A549 (cell line): Measurements from ENCODE around the gene RBBP9.

ENCODE experiments used
- BHLHE40 ChIP-seq: IDR thresholded peaks from 2 replicates; pipeline ENCODE4 v1.6.1; 2012; ENCODE audit warnings: low read depth, low read length, inconsistent platforms
- CEBPB ChIP-seq, 2 experiments: fragments of >200 bp in 1 of 2; sonication (Bioruptor Twin) in 1 of 2; formaldehyde crosslinking in 1 of 2; IDR thresholded peaks; 2 replicates each; pipeline ENCODE4 v1.6.1; 2012 to 2016
- ESRRA ChIP-seq: fragments of 150-350 bp; IDR thresholded peaks from 2 replicates; pipeline ENCODE4 v1.6.1; 2014; ENCODE audit warnings: mild to moderate bottlenecking, low read length, borderline replicate concordance
- JUN ChIP-seq, 2 experiments: fragments of >200 bp; sonication (Bioruptor Twin); formaldehyde crosslinking; IDR thresholded peaks; 2 replicates in 1 of 2; 3 replicates in 1 of 2; pipeline ENCODE4 v1.6.1; 2016 to 2017
- JUNB ChIP-seq: fragments of >200 bp; sonication (Bioruptor Twin); formaldehyde crosslinking; IDR thresholded peaks from 2 replicates; pipeline ENCODE4 v1.6.1; 2016
- NFE2L2 ChIP-seq: fragments of 150-350 bp; conservative IDR thresholded peaks from 2 replicates; pipeline ENCODE4 v1.6.1; 2014; ENCODE audit warnings: low read length
- RCOR1 ChIP-seq: fragments of 150-350 bp; IDR thresholded peaks from 2 replicates; pipeline ENCODE4 v1.6.1; 2014; ENCODE audit warnings: antibody characterized with exemption, low read length, low read depth
- SMC3 ChIP-seq: fragments of >200 bp; sonication (Bioruptor Twin); formaldehyde crosslinking; IDR thresholded peaks from 3 replicates; pipeline ENCODE4 v1.6.1; 2018; ENCODE audit warnings: inconsistent platforms
- SREBF2 ChIP-seq: fragments of 450-650 bp; IDR thresholded peaks from 2 replicates; pipeline ENCODE4 v1.6.1; 2014; ENCODE audit warnings: mild to moderate bottlenecking, moderate library complexity
- ZNF302 ChIP-seq: fragments of 250-450 bp; sonication (Bioruptor Pico); IDR thresholded peaks from 2 replicates; pipeline ENCODE4 v1.9.0; 2021; ENCODE audit warnings: inconsistent platforms, mild to moderate bottlenecking, moderate library complexity
- TF ChIP-seq, protein P1 (sequence below): fragments of >200 bp; sonication (Bioruptor Twin); formaldehyde crosslinking; IDR thresholded peaks from 3 replicates; pipeline ENCODE4 v1.5.1; 2016
- TF ChIP-seq, protein P2 (sequence below): fragments of 200-600 bp; sonication (generic); IDR thresholded peaks from 2 replicates; pipeline ENCODE4 v1.6.1; 2016; ENCODE audit warnings: antibody characterized with exemption, mild to moderate bottlenecking, moderate library complexity

DNA sequence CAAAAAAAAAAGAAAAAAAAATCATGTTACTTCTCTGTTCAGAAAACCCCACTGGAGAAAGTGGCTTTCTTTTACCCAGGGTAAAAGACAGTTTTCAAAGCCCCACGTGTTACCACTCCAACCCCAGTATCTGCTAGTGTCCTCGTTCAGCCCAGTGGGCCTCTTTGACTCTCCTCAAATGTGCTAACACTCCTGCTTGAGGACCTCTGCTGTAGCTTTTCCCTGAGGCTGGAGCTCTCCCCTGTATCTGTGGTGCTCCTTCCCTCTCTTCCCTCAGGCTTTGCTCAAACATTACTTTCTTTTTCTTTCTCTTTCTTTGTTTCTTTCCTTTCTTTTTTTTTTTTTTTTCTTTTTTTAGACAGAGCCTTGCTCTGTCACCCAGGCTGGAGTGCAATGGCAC, 26.0 kb upstream of the RBBP9 start:
- TF ChIP-seq BHLHE40 (no peak), SMC3 (no peak), JUN (IDR thresholded peaks at IDR 0.05) (no peak), NFE2L2 (no peak), SREBF2 (no peak), CEBPB (IDR thresholded peaks at IDR 0.05) (no peak), JUNB (no peak), RCOR1 (no peak), ESRRA (no peak), ZNF302 (no peak)
- TF ChIP-seq, protein P1, sequence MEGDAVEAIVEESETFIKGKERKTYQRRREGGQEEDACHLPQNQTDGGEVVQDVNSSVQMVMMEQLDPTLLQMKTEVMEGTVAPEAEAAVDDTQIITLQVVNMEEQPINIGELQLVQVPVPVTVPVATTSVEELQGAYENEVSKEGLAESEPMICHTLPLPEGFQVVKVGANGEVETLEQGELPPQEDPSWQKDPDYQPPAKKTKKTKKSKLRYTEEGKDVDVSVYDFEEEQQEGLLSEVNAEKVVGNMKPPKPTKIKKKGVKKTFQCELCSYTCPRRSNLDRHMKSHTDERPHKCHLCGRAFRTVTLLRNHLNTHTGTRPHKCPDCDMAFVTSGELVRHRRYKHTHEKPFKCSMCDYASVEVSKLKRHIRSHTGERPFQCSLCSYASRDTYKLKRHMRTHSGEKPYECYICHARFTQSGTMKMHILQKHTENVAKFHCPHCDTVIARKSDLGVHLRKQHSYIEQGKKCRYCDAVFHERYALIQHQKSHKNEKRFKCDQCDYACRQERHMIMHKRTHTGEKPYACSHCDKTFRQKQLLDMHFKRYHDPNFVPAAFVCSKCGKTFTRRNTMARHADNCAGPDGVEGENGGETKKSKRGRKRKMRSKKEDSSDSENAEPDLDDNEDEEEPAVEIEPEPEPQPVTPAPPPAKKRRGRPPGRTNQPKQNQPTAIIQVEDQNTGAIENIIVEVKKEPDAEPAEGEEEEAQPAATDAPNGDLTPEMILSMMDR = no peak
- TF ChIP-seq, protein P2, sequence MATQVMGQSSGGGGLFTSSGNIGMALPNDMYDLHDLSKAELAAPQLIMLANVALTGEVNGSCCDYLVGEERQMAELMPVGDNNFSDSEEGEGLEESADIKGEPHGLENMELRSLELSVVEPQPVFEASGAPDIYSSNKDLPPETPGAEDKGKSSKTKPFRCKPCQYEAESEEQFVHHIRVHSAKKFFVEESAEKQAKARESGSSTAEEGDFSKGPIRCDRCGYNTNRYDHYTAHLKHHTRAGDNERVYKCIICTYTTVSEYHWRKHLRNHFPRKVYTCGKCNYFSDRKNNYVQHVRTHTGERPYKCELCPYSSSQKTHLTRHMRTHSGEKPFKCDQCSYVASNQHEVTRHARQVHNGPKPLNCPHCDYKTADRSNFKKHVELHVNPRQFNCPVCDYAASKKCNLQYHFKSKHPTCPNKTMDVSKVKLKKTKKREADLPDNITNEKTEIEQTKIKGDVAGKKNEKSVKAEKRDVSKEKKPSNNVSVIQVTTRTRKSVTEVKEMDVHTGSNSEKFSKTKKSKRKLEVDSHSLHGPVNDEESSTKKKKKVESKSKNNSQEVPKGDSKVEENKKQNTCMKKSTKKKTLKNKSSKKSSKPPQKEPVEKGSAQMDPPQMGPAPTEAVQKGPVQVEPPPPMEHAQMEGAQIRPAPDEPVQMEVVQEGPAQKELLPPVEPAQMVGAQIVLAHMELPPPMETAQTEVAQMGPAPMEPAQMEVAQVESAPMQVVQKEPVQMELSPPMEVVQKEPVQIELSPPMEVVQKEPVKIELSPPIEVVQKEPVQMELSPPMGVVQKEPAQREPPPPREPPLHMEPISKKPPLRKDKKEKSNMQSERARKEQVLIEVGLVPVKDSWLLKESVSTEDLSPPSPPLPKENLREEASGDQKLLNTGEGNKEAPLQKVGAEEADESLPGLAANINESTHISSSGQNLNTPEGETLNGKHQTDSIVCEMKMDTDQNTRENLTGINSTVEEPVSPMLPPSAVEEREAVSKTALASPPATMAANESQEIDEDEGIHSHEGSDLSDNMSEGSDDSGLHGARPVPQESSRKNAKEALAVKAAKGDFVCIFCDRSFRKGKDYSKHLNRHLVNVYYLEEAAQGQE = no peak
